Frontal cortex (tissue), 4 donors: Measurements from ENCODE around the gene TVP23A. TPM values are rescaled to one million over a fixed set of nuclear protein-coding genes. Genes with fewer than 3 reads are reported as not detected.
"Not testable (repeated sequence)": the region's sequence is repeated elsewhere in the genome, so short reads cannot be mapped to it uniquely, and the experiment has no call there.

Source experiments
- DNase-seq, 2 donors: peaks; one replicate each; pipeline ENCODE4 v3.0.0; 2012; ENCODE audit warnings: low spot score in 2 of 2
- FAIRE-seq: peaks from 2 replicates; lab custom pipeline; 2012; peaks lifted over from hg19 to GRCh38; lab: Jason Lieb, UNC
- total RNA-seq: library from RNA; depleted of rRNA; stranded (reverse); fragments of >200 nt; gene quantifications from one replicate; pipeline ENCODE4 v1.2.3, GENCODE V29; 2014
- donor health status: control.
- donor health status: control.
- donor health status: control.

The TVP23A gene
- total RNA-seq, 1 donor from 2014 or later = 17.5 TPM

DNA sequence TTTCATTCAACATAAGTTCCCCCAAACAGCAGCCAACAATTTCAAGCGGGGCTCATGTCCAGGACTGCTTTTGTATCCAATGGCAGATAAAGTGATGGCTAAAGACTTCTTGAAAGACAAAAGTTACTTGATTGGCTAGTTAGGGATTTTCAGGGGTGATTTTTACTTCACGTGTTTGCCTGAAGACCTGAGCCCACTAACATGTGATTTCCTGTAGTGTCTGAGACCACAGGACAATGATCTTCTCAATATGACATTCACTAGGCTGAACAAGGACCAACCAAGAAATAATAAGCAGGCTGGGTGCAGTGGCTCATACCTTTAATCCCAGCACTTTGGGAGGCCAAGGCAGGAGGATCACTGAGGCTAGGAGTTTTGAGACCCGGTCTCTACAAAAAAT, 10.4 kb downstream of the TVP23A start:
- FAIRE-seq (no peak), DNase-seq (no peak)

DNA sequence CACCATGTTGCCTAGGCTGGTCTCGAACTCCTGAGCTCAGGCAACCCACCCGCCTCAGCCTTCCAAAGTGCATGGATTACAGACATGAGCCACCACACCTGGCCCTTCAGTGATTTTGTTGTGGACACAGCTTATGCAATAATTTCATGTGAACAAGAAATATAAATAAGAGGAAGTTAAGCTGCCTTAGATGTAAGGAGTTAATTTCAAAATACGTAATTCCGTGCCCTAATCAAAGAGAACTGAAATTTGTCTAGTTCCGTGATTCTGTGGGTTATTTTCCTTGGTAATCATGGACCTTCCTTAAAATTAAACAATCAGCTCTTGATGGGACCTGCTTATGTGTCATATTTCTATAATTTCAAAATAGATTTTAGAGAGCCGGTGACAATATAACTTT, 11.9 kb downstream of the TVP23A start:
- FAIRE-seq = no peak
- DNase-seq = no peak

- no peak for FAIRE-seq
- DNase-seq = no peak
These were observed 13.3 kb downstream of the TVP23A start for GRCh38 chr16:10805334-10805733.

DNA sequence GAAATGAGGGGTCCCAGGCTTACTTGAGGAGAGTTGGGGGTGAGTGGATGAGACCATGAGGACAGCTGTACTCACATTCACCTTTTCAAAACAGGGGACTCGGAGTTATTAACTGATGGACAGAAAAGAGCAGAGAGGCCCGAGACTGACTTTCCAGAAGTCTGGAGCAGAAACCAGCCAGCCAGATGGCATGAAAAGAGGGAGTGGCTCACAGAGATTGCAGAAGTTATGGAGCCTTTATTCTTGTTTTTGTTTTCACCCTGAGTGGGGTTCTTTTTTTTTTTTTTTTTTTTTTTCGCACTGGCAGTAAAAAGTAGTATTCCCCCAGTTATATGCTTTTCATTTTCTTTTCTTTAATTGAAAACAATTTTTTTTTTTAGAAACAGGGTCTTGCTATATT, 18.9 kb downstream of the TVP23A start:
- no peak for FAIRE-seq
- no peak for DNase-seq

DNA sequence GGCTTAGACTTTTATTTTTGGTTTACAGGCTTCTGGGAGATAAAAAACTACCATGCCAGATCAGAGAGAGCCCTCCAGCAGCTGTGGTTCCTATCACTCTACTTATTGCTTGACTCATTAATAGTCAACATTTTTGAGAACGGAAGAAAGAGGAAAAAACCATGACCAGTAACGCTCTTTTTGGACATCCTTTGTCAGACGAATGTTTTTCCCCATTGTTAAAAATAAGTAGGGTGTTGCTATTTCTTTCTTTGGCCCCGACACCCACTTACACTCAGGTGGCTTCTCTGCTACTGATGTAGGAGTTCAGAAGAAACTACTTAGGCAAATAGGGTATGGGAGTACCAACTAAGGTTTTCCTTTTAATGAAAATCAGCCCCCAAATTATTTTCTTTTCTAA, 27.5 kb downstream of the TVP23A start:
- DNase-seq (no peak), FAIRE-seq (no peak)

GRCh38 chr16:10788630-10789029, 30.0 kb downstream of the TVP23A start:
- DNase-seq, FAIRE-seq: not testable (repeated sequence)

DNA sequence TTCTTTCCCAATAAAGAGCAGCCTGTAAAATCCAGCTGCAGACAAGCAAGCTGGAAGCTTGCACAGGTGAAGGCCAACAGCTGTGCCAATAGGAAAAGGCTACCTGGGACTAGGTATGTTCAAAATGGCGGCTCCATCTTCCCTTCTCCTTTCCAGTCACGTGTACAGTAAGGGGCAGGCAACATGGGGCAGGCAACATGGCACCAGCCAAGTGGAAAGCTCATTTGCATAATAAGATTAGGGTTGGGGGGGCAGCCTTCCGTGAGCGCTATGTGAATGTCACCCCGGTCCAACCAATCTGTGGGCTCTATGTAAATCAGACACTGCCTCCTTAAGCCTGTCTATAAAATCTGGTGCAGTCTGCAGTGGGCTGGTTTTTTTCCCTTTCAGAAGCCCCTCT, 31.3 kb downstream of the TVP23A start:
- FAIRE-seq (no peak), DNase-seq (no peak)

GRCh38 chr16:10782628-10783027, 36.0 kb downstream of the TVP23A start:
- no peak for FAIRE-seq

GRCh38 chr16:10780628-10781027, 38.0 kb downstream of the TVP23A start:
- no peak for FAIRE-seq
- DNase-seq = no peak

More at GRCh38 chr16:10782628-10783027, 36.0 kb downstream of the TVP23A start:
- no peak for DNase-seq

GRCh38 chr16:10779908-10780307, 38.7 kb downstream of the TVP23A start:
- FAIRE-seq, DNase-seq: not testable (repeated sequence)

DNA sequence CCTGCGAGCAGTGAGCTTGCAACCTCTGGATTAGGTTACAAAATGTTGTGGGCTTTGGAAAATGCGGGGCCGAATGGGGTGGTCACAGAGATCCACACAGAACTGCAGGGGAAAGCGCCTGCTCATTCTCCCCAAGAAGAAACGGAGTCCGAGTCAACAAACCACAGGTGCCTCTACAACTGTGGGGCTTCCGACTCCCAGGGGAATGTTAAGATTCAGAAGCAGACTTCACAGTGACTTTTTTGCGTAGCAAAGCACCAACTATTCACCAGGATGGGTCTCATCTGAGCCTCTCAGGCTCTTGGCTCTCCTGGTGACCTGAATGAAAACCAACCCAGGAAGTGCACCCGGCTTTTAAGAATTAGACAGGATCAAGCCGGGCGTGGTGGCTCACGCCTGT, 41.2 kb downstream of the TVP23A start:
- FAIRE-seq = no peak
- no peak for DNase-seq

GRCh38 chr16:10776923-10777322, 41.7 kb downstream of the TVP23A start:
- not testable (repeated sequence) for DNase-seq

GRCh38 chr16:10776280-10776679, 42.3 kb downstream of the TVP23A start:
- FAIRE-seq (no peak), DNase-seq (no peak)

More at GRCh38 chr16:10776923-10777322, 41.7 kb downstream of the TVP23A start:
- FAIRE-seq = not testable (repeated sequence)

- DNase-seq = no peak
- FAIRE-seq = no peak
These were observed 47.7 kb downstream of the TVP23A start for GRCh38 chr16:10770907-10771306.

DNA sequence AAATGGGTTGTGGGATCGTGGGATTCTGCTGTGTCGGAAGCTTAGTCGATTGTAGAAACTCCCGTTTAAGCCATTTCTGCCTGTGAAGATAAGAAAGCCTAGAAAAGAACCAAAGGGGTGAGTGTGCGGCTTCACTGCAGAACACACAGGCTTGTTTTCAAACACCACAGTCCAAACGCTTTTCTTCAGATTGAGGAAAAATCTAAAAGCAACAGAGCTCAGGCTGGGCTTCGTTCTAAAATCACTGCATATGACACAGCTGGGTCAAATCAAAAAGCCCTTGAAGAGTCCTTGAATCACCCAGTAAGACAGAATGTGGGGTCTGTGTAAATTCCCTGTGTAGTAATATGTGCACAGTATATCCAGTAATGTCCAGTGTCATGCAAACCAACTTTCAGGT, 49.2 kb downstream of the TVP23A start:
- no peak for DNase-seq
- FAIRE-seq = no peak

DNA sequence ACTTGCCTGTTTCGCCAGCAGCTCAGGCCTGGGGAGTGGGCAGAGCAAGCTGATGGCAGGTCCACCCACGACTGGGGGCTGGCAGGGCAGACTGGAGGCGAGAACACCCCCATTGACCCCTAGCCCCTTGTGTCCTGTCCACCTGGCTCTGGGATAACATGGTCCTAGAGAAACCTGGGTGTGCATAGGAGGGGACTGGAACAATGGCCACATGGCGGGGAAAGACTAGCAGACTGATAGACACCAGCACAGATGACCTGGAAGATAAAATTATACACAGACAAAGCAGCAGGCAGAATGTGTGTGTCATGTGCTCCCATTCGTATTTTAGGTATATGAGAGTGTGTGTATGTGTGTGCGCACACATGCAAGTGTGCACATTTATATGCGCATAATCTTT, 51.5 kb downstream of the TVP23A start:
- FAIRE-seq (no peak), DNase-seq (no peak)

- DNase-seq (no peak), FAIRE-seq (no peak)
These were observed 52.8 kb downstream of the TVP23A start for GRCh38 chr16:10765772-10766171.

GRCh38 chr16:10763456-10763855, 55.1 kb downstream of the TVP23A start:
- FAIRE-seq (no peak), DNase-seq (no peak)

DNA sequence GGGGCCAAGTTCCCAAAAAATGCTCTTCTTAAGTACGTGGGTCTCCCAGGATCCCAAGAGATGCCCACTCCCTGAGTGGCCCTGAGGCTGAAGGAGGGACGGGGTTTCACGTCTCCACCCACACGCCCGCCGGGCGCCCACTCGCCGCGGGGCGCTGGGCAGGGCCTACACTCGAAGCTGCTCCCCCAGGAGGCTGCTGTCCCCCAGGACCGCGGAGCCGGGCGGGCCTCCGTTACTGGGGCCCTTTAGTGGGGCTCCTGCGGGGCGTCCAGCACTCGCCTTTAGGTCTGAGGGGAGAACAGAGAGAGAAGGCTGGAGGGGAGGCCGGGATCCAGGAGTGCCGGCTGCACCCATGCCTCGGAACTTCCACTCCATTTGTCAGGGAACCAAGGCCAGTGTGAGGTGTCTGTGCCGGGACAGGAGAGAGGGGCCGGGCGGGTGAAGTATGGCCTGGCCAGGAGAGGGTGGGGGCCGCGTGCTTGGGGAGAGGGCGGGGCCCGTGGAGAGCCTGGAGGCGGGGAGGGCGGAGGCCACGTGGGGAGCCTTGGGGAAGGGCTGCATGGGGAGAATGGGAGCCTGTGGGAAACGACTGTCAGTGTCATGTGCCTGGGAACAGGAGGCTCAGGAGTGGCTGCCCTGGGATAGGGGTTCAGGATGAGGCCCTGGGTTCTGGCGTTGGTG, 56.1 kb downstream of the TVP23A start:
- DNase-seq (no peak), FAIRE-seq (no peak)

- FAIRE-seq = no peak
- no peak for DNase-seq
These were observed 57.2 kb downstream of the TVP23A start for GRCh38 chr16:10761373-10761772.

- DNase-seq (no peak), FAIRE-seq (no peak)
These were observed 57.7 kb downstream of the TVP23A start for GRCh38 chr16:10760858-10761257.

GRCh38 chr16:10756574-10756973, 62.0 kb downstream of the TVP23A start:
- FAIRE-seq = no peak
- DNase-seq = no peak
